Activated gamma-delta T cell (primary cell): ENCODE data around the gene SNAPC2.
"Not testable (repeated sequence)": the region's sequence is repeated elsewhere in the genome, so short reads cannot be mapped to it uniquely, and the experiment has no call there.

Experiments
- DNase-seq: peaks from one replicate; lab custom pipeline; 2025; lab: John Stamatoyannopoulos, UW

The SNAPC2 gene

DNA sequence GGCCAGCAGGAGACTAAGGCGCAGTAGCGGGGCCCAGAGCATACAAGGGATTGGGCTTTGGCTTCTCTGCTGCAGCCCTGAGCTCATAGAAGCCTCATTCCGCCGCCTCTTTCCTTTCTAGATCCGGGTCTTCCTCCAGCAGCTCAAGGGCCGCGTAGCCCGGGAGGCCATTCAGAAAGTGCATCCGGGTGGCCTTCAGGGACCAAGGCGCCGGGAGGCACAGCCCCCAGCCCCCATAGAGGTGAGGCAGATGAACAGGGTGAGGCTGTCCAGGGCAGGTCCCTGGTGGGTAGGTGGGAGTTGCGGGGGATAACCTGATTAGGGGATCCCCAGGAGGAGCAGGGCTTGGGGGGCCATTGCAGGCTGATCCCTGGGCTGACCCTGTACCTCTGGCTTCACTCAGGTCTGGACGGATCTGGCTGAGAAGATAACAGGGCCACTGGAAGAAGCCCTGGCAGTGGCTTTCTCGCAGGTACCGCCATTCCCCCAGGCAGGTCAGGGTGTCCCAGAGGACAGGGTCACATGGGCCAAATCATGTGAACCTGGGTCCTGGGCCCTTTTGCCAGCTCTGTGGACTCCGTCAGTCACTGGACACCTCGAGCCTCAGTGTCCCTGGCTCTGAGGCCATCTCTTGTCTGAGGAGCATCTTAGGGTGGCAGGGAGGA lies 1.3 kb downstream of the SNAPC2 start:
- DNase-seq, result no peak

DNA sequence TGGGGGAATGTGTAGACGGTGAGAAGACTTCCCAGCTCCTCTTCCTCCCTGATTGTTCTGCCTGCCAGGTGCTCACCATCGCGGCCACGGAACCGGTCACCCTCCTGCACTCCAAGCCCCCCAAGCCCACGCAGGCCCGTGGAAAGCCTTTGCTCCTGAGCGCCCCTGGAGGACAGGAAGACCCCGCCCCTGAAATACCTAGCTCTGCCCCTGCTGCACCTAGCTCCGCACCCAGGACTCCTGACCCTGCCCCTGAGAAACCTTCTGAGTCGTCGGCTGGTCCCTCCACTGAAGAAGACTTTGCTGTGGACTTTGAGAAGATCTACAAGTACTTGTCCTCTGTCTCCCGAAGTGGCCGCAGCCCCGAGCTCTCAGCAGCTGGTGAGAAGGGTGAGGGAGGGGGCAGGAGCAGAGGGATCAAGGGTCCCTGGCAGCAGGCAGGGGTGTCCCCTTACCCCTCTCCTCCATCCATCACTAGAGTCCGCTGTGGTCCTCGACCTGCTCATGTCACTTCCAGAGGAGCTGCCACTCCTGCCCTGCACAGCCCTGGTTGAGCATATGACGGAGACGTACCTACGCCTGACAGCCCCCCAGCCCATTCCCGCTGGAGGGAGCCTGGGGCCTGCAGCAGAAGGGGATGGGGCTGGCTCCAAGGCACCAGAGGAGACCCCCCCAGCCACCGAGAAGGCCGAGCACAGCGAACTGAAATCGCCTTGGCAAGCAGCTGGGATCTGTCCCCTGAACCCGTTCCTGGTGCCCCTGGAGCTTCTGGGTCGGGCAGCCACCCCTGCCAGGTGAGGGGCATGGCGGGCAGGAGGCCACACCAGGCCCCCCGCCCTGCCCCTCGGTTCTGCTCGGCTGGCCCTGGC lies 2.1 kb downstream of the SNAPC2 start:
- DNase-seq, result no peak

DNA sequence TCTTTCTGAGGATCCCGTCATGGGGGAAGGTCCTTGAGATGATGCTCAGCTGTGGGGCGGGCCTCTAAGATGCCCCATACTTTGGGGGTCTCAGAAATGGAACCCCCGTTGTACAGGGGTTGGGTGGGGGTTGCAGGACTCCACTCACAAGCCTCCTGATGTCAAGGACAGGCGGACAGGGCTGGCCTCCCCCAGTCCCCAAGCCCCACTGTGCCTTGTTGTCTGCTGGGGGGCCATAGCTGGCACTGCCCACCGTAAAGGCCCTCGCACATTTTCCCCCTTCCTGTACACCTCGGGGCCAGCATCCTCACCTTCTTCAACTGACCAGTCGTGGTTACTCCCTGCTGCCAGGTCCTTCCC lies 2.7 kb downstream of the SNAPC2 start:
- DNase-seq, result no peak

GRCh38 chr19:7923295-7924191 lies 3.4 kb downstream of the SNAPC2 start:
- no peak for DNase-seq

DNA sequence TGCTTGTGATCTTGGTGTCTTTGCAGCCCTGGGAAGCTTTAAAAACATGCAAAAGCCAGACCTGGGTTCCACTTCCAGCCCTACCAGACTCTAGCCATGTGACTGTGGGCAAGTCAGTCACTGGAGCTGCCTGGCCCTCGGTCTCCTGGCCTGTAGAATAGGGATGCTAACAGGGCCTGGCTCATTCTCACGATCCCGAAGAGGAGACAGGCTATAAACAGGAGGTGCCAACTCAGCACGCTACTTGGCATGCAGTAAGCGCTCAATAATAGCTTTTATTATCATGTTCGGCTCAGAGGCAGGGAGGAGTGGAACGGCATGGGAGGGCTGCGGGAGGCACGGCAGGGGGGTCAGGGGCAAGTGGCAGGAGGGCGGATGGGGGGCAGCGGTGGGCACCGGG lies 4.1 kb downstream of the SNAPC2 start:
- no peak for DNase-seq

DNA sequence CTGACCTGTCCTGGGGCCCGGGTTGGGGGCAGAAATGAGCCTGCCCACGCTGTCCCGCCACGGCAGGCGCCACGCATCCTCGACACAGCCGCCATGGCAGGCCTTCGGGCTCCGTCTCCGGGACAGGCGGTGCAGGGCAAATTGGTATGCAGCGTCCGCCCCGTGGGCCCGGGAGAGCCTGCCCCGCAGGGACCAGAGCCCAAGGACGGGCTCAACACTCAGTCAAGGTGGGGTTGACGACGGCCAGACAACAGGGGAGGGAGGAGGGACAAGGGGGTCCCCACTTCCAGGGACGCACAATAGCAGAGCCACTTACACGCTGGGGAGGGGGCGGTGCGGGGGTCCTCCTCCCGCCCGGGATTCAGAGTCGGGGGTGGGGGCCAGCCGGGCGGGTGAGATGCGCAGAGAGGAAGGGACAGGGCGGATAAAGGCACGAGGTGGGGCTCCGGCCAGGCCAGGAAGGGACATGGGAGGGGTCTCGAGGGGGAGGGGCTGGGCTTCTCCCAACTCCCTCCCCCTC lies 4.6 kb downstream of the SNAPC2 start:
- no peak for DNase-seq

DNA sequence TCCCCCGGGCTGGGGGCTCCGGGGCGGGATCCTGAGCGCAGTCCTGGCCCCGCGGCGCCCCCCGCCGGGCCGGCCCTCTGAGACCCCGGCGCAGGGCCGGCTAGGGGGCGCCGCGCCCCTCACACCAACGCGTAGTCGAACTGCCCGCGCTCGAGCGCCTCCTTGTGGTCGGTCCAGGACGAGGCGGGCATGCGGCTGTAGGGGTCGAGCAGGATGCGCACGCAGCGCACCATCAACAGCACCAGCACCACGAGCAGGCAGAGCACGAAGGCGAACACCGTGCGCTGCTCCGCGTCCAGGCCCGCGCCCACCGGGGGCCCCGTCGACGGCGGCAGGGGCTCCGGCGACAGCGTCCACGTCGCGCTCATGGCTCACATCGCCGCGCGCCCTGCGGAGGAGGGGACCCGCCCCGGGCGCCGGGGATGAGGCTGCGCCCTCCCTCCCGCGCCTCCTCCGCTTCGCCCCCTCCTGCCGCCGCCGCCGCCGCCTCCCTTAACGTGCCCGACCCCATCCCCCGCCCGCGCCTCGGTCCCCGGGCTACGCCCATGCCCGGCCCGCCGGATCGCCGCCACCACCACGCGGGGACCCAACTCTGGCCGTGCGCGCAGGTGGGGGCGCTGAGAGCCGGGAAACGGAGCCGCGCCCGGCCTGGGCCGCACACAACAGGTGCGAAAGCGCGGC lies 5.2 kb downstream of the SNAPC2 start:
- DNase-seq, result peak; percentile 60

DNA sequence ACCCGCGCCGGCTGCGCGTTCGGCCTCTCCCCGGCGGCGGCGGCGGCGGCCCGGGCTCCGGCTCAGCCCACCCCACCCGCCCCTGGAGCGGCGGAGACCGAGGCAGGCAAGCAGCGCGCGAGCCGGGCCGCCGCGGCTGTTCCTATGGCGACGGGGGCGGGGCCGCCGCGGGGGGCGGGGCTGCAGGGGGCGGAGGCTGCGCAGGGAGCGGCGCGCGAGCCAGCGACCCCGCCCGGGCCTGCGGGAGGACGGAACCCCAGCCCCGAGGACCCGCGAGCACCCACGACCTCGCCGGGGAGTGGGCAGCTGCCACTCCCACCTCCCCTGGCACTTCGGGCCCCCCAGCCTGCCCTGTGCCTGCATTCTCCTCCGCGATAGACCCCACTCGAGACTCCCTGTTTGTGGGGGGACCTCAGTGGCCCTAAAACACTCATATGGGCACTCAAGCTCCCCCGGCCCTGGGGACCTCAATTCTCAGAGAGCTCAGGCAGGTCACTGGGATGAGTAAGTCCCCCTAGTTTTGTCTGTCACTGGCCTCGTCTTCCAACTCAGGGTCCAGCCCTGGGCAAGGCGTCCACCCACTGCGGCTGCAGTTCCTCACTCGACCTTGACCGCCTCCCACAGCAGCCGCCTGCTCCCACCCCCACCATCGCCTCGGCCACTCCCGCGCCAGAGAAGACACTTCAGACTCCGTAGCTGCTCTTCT lies 6.0 kb downstream of the SNAPC2 start, which contains the start of gene CTXN1:
Gene CTXN1, minus strand, starts transcription at position 115 of the 706 bp plus-strand sequence. CDS start 597 bp downstream, outside the sequence.
- DNase-seq, result peak; percentile 66

- no peak for DNase-seq
Observed at GRCh38 chr19:7926727-7927604, 6.8 kb downstream of the SNAPC2 start.

DNA sequence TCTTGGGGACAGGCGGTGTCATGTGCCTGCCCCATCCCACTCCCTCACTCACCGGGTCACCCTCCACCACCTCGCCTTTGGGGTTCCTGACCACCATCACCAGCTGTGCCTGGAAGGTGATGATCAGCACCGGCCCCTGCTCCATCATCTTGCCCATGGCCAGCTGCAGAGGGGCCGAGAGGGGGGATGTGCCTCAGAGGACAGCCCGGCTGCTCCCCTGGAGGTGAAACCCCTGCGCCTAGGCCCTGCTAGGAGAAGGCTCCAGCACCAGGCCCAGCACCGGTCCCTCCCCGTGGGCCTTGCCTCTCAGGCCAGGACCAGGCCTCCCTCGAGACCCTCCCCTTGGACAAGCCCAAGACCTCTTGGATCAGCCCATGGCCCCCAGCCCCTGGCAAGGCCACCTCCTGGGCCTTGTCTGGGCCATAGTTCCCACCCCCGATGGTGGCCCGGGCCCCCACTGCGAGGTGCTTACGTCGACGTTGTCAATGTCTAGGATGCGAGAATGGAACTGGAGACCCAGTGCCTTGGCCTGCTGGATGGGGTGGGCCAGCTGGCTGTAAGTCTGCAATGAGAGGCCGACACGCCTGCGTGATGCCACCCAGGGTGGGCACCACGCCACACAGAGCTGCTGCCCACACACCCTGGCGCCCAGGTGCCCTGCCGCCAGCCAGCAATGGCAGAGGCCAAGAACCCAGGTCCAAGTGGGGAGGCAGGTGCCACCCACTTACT lies 7.6 kb downstream of the SNAPC2 start:
- no peak for DNase-seq

DNA sequence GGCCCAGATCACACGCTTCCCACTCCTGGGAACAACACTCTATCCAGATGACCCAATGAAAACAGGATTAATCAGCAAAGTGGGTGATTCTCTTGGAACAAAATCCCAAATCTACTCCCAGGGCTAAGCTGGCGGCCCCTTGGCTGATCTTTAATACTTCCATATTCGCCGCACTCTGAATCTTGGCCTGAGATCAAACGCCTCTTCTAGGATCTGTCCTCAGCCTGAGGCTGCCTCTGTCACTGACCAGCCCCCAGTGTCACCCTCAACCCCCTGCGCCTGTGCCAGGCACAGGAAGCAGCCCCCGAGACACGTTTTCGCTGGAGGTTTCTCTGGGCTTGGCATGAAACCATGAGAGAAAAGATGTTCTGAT lies 8.2 kb downstream of the SNAPC2 start:
- DNase-seq, result no peak

- DNase-seq, result peak; percentile 61
Observed at GRCh38 chr19:7928741-7929701, 8.9 kb downstream of the SNAPC2 start.

GRCh38 chr19:7930030-7930429 lies 9.9 kb downstream of the SNAPC2 start:
- DNase-seq, result not testable (repeated sequence)

DNA sequence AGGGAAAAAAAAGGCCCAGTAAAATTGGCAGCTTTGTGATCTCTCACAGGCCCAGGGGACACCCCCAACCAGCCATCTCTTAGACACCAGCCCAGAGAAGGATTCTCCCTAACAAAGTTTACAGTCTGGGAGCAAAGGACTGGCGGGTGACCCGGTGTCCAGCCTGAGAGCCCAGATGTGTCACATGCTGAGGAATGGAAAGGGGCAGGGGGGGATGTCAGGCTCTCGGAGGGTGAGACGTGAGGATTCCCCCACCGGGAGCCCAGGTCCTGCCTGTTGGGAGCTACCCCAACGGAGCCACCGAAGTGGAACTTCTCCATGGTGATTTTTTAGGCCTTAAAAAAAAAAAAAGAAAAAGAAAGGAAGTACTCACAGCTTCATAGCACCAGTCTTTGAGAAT lies 10.6 kb downstream of the SNAPC2 start:
- DNase-seq, result no peak

DNA sequence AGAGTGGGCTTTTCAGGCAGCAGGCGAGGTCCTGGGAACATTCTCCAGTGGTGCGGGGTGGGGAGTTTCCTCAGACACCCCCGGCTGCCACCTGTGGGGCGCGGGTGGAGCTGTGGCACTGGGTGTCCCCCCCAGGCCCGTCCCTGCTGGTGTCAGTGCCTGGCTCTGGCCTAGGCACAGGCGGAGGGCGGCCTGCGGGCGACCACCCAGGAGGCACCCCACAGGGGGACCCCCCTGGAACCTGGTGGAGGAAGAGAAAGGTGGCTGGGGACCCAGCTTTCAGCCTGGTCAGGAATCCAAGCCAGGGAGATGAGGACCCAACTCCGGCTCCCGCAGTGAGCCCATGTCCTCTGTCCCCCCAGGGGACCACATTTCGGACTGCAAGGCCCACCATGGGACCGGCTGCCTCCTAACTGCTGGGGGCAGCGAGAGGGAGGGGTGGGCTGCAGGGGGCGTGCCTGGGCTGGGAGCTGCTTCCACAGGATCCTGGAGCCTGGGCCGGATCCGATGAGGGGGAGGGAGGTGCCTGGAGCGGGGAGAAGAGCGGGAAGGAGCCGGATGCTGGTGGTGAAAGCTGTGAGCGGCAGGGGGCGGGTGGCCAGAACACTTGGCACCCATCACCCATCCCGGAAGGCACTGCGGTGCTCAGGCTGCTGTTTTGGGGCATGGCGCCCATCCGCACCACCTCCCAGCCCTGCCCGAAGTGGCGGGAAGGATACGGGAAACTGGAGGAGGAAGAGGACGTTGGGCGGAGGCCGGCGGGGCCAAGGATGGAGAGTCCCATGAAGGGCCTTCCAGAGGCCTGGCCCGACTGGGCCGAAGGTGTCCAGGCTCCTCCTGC lies 11.3 kb downstream of the SNAPC2 start:
- DNase-seq, result no peak

DNA sequence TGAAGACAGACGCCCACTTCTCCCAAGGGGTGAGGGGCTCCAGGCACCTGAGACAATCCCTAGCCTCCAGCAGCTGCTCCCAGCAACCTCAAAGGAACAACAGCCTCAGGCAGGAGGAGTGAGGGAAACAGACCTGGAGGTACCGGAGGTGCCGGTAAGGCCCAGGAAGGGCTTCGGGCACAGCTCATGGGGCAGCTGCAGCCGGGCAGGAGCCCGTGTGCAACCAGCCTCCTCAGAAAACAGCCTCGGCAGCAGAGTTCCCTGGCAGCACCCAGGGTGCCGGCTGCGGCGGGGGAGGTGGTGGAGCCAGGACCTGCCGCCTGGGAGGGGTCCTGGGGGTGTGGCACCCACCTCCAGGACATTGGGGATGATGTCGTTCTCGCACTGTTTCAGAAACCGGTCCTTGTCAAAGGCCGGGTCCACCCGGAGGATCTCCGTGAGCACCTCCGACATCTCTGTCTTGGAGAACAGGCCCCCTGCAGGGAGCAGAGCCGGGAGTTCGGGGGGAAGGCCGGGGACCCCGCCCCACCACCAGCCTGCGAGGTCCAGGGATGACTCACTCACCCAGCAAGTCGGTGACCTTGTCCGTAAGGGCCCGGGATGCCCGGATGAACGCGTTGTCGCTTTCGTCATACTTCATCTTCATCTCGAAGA lies 12.3 kb downstream of the SNAPC2 start:
- DNase-seq, result no peak

DNA sequence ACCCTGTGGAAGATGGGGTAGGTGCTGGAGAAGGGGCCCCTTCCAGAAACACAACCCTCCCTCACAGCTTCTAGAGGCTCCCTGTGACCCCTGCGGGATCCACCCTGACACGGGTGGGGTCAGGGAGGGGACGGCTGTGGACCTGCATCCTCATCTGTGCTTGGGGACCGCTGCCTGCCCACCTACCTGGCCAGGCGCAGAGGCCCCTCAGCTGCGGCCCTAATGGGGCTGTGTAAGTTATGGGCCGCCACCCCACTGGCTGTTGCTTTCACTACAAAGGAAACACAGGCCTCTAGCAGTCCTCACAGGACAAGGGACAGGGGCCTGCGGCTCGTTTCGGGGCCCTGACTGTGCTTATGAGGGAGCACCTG lies 12.8 kb downstream of the SNAPC2 start:
- no peak for DNase-seq
